H9 (cell line): ENCODE results near the gene DERA. TPM values are rescaled to one million over a fixed set of nuclear protein-coding genes. Genes with fewer than 3 reads are reported as not detected.
"Not testable (repeated sequence)": the region's sequence is repeated elsewhere in the genome, so short reads cannot be mapped to it uniquely, and the experiment has no call there.

Experiments
- DNase-seq: peaks from one replicate; pipeline ENCODE4 v3.0.0-alpha.2; 2017
- H2AFZ ChIP-seq: one replicate; pipeline ENCODE4 v1.6.1; 2013; ENCODE audit warnings: mild to moderate bottlenecking, low read length, control low read depth, moderate library complexity
- H2AK5ac ChIP-seq: 2 replicates; pipeline ENCODE4 v1.6.1; 2013; ENCODE audit warnings: low read length, control low read depth, mixed read lengths; ENCODE audit not compliant: insufficient read length
- H2BK120ac ChIP-seq: one replicate; pipeline ENCODE4 v1.6.1; 2013; ENCODE audit warnings: low read depth, mild to moderate bottlenecking, low read length, control low read depth, inconsistent platforms; ENCODE audit not compliant: poor library complexity, severe bottlenecking
- H2BK12ac ChIP-seq: 2 replicates; pipeline ENCODE4 v1.6.1; 2013; ENCODE audit warnings: low read length, control low read depth, mixed read lengths, low read depth; ENCODE audit not compliant: insufficient read length
- H2BK15ac ChIP-seq: 2 replicates; pipeline ENCODE4 v1.6.1; 2013; ENCODE audit warnings: low read depth, low read length, control low read depth
- H2BK20ac ChIP-seq: one replicate; pipeline ENCODE4 v1.6.1; 2013; ENCODE audit warnings: low read depth, mild to moderate bottlenecking, low read length, control low read depth, inconsistent platforms; ENCODE audit not compliant: poor library complexity, severe bottlenecking
- H2BK5ac ChIP-seq: 2 replicates; pipeline ENCODE4 v1.6.1; 2013; ENCODE audit warnings: low read length, control low read depth, mixed read lengths; ENCODE audit not compliant: insufficient read length
- H3K14ac ChIP-seq: 2 replicates; pipeline ENCODE4 v1.6.1; 2013; ENCODE audit warnings: low read length, control low read depth; ENCODE audit not compliant: insufficient read depth
- H3K18ac ChIP-seq: 2 replicates; pipeline ENCODE4 v1.6.1; 2013; ENCODE audit warnings: low read depth, mild to moderate bottlenecking, mixed read lengths, low read length, control low read depth; ENCODE audit not compliant: insufficient read length
- H3K23ac ChIP-seq: 2 replicates; pipeline ENCODE4 v1.6.1; 2013; ENCODE audit warnings: low read length, control low read depth, mixed read lengths, low read depth; ENCODE audit not compliant: insufficient read length
- H3K23me2 ChIP-seq: 2 replicates; pipeline ENCODE4 v1.6.1; 2013; ENCODE audit warnings: low read depth, mild to moderate bottlenecking, mixed read lengths, low read length, control low read depth; ENCODE audit not compliant: insufficient read length, poor library complexity, severe bottlenecking
- H3K27ac ChIP-seq: 2 replicates; pipeline ENCODE4 v1.5.1; 2013; ENCODE audit warnings: low read length, control low read depth, mixed read lengths, low read depth; ENCODE audit not compliant: insufficient read length
- H3K27me3 ChIP-seq: 2 replicates; pipeline ENCODE4 v1.6.1; 2013; ENCODE audit warnings: low read length, control low read depth, inconsistent platforms; ENCODE audit not compliant: insufficient read depth
- H3K4ac ChIP-seq: 2 replicates; pipeline ENCODE4 v1.6.1; 2013; ENCODE audit warnings: low read depth, mild to moderate bottlenecking, control low read depth, inconsistent platforms, low read length, moderate library complexity
- H3K4me1 ChIP-seq: 2 replicates; pipeline ENCODE4 v1.6.1; 2013; ENCODE audit warnings: low read length, control low read depth, inconsistent platforms; ENCODE audit not compliant: insufficient read depth
- H3K4me2 ChIP-seq: 2 replicates; pipeline ENCODE4 v1.6.1; 2013; ENCODE audit warnings: low read length, control low read depth, mixed read lengths; ENCODE audit not compliant: insufficient read length, insufficient read depth
- H3K56ac ChIP-seq: 2 replicates; pipeline ENCODE4 v1.6.1; 2013; ENCODE audit warnings: low read depth, mild to moderate bottlenecking, mixed read lengths, low read length, control low read depth; ENCODE audit not compliant: insufficient read length
- H3K79me1 ChIP-seq: 2 replicates; pipeline ENCODE4 v1.6.1; 2013; ENCODE audit warnings: low read depth, mild to moderate bottlenecking, moderate library complexity, low read length, control low read depth, inconsistent platforms; ENCODE audit not compliant: insufficient read depth, poor library complexity, severe bottlenecking
- H3K79me2 ChIP-seq: 2 replicates; pipeline ENCODE4 v1.6.1; 2013; ENCODE audit warnings: low read length, control low read depth, inconsistent platforms; ENCODE audit not compliant: insufficient read depth
- H3K9ac ChIP-seq: 2 replicates; pipeline ENCODE4 v1.6.1; 2013; ENCODE audit warnings: low read length, control low read depth, mixed read lengths; ENCODE audit not compliant: insufficient read length; ENCODE audit errors: extremely low read depth
- H3K9me3 ChIP-seq: one replicate; pipeline ENCODE4 v1.6.1; 2013; ENCODE audit warnings: low read depth, low read length, inconsistent platforms; ENCODE audit not compliant: control insufficient read depth
- H3T11ph ChIP-seq: one replicate; pipeline ENCODE4 v1.6.1; 2013; ENCODE audit warnings: mild to moderate bottlenecking, low read length, control low read depth, inconsistent platforms
- H4K20me1 ChIP-seq: one replicate; pipeline ENCODE4 v1.6.1; 2013; ENCODE audit not compliant: control insufficient read depth, insufficient read length, insufficient read depth
- H4K5ac ChIP-seq: 2 replicates; pipeline ENCODE4 v1.6.1; 2013; ENCODE audit warnings: low read depth, mild to moderate bottlenecking, mixed read lengths, low read length, control low read depth; ENCODE audit not compliant: insufficient read length
- H4K8ac ChIP-seq: replicated peaks from 2 replicates; pipeline ENCODE4 v1.6.1; 2013; ENCODE audit warnings: low read length, control low read depth, mixed read lengths, low read depth; ENCODE audit not compliant: insufficient read length
- H4K91ac ChIP-seq: 2 replicates; pipeline ENCODE4 v1.6.1; 2013; ENCODE audit warnings: low read depth, mild to moderate bottlenecking, moderate library complexity, mixed read lengths, low read length, control low read depth; ENCODE audit not compliant: insufficient read length
- H3K27ac Mint-ChIP-seq, 3 experiments: 2 replicates in 2 of 3; 3 replicates in 1 of 3; pipeline ENCODE4 v1.8.0; 2020 to 2021; ENCODE audit warnings: mixed read lengths in 3 of 3, mild to moderate bottlenecking in 1 of 3, moderate library complexity in 1 of 3
- H3K27me3 Mint-ChIP-seq: 2 replicates; pipeline ENCODE4 v1.8.0; 2021; ENCODE audit warnings: low read depth, mild to moderate bottlenecking, moderate library complexity, mixed read lengths
- H3K36me3 Mint-ChIP-seq, 3 experiments: 2 replicates in 2 of 3; 3 replicates in 1 of 3; pipeline ENCODE4 v1.8.0; 2020 to 2021; ENCODE audit warnings: low read depth in 3 of 3, mixed read lengths in 3 of 3; ENCODE audit not compliant: insufficient read depth in 1 of 3
- H3K4me1 Mint-ChIP-seq, 2 experiments: 2 replicates each; pipeline ENCODE4 v1.8.0; 2020; ENCODE audit warnings: mixed read lengths in 2 of 2
- H3K4me3 Mint-ChIP-seq, 2 experiments: 2 replicates in 1 of 2; 3 replicates in 1 of 2; pipeline ENCODE4 v1.8.0; 2020 to 2021; ENCODE audit warnings: mild to moderate bottlenecking in 2 of 2, mixed read lengths in 2 of 2, moderate library complexity in 1 of 2
- H3K9me3 Mint-ChIP-seq, 2 experiments: 2 replicates in 1 of 2; 3 replicates in 1 of 2; pipeline ENCODE4 v1.8.0; 2020; ENCODE audit warnings: mild to moderate bottlenecking in 2 of 2, mixed read lengths in 2 of 2, moderate library complexity in 1 of 2
- CTCF ChIP-seq: fragments of 200-600 bp; sonication (generic); conservative IDR thresholded peaks from 3 replicates; pipeline ENCODE4 v1.8.0; 2021; ENCODE audit warnings: antibody characterized with exemption, mild to moderate bottlenecking
- whole genome bisulfite sequencing: extraction: QIAGEN DNeasy Blood & Tissue Kit; methylation state at CpG from one replicate; pipeline ENCODE4 v1.1.7; 2013; ENCODE audit warnings: missing lambda C conversion rate, low lambda C conversion rate, mixed read lengths; ENCODE audit not compliant: insufficient read length; ENCODE audit errors: extremely low coverage; 5-methylcytosine and 5-hydroxymethylcytosine counted together
- total RNA-seq: library from RNA; stranded (reverse); gene quantifications from 2 replicates; pipeline ENCODE4 v1.2.1, GENCODE V29; 2021

DERA gene
- total RNA-seq, 1 experiment from 2014 or later: 20.9 TPM

GRCh38 chr12:16012117-16012516, 101.0 kb downstream of the DERA start:
- Histone ChIP-seq H2AFZ (no peak overlapping the region), H4K5ac (no peak overlapping the region), H2BK20ac (no peak overlapping the region), H3K27me3 (no peaks in the 10 kb centered on the region), H3K4me1 (no peaks in the 10 kb centered on the region), H3K9ac (no peak overlapping the region), H3K14ac (no peak overlapping the region), H2BK120ac (no peak overlapping the region), H3K9me3 (peaks cover 12% of the 10 kb centered on the region), H3K56ac (no peak overlapping the region), H2BK5ac (no peak overlapping the region), H4K8ac (no peak overlapping the region), H4K91ac (no peak overlapping the region), H3K4me2 (no peak overlapping the region), H3K79me1 (no peaks in the 10 kb centered on the region), H2AK5ac (no peak overlapping the region), H4K20me1 (no peaks in the 10 kb centered on the region), H3K4ac (no peak overlapping the region), H3K23me2 (no peaks in the 10 kb centered on the region), H2BK12ac (no peak overlapping the region), H3K79me2 (no peaks in the 10 kb centered on the region), H3K18ac (no peak overlapping the region), H2BK15ac (no peak overlapping the region), H3K23ac (no peak overlapping the region), H3K27ac (no peak overlapping the region), H3T11ph (no peak overlapping the region)
- no peak for TF ChIP-seq CTCF
- Mint-ChIP-seq H3K27ac (no peak overlapping the region), H3K27me3 (no peaks in the 10 kb centered on the region), H3K36me3 (peaks cover 27 to 42% (median 30%) of the 10 kb centered on the region in 3 experiments), H3K4me3 (no peak overlapping the region), H3K4me1 (peaks cover 0 to 8% of the 10 kb centered on the region in 2 experiments; a peak in 1 of 4 replicates), H3K9me3 (peaks cover 30 to 34% of the 10 kb centered on the region in 2 experiments)
- DNase-seq: no peak

- H3T11ph ChIP-seq, H3K18ac ChIP-seq, H2BK15ac ChIP-seq, H2BK12ac ChIP-seq, DNase-seq, H3K9ac ChIP-seq, H3K27ac ChIP-seq, H2BK120ac ChIP-seq, H4K5ac ChIP-seq, H4K20me1 ChIP-seq, H4K91ac ChIP-seq, H3K4me1 ChIP-seq, H3K27me3 Mint-ChIP-seq, H2AFZ ChIP-seq, H3K56ac ChIP-seq, H3K79me2 ChIP-seq, H3K27me3 ChIP-seq, H3K4me1 Mint-ChIP-seq, H3K14ac ChIP-seq, H3K79me1 ChIP-seq, H2AK5ac ChIP-seq, H2BK20ac ChIP-seq, H4K8ac ChIP-seq, H3K23me2 ChIP-seq, H3K27ac Mint-ChIP-seq, H3K4ac ChIP-seq, H3K4me2 ChIP-seq, H2BK5ac ChIP-seq, H3K4me3 Mint-ChIP-seq, H3K23ac ChIP-seq: not testable (repeated sequence)
- peaks cover 27 to 43% (median 30%) of the 10 kb centered on the region in 3 experiments for H3K36me3 Mint-ChIP-seq
- WGBS: no CpG with 5 or more reads among the region's 1 CpG
- peaks cover 12% of the 10 kb centered on the region for H3K9me3 ChIP-seq
- peaks cover 30 to 36% of the 10 kb centered on the region in 2 experiments for H3K9me3 Mint-ChIP-seq
Measured at GRCh38 chr12:16013722-16014121, 102.6 kb downstream of the DERA start.
